Mesothelial cell of epicardium (in vitro differentiated cells): Measurements from ENCODE around the gene SH2D6. TPM values are rescaled to one million over a fixed set of nuclear protein-coding genes. Genes with fewer than 3 reads are reported as not detected.

Experiments used
- DNase-seq, 2 experiments: peaks; one replicate each; pipeline ENCODE4 v3.0.0; 2021; ENCODE audit warnings: low spot score in 2 of 2; ENCODE audit not compliant: unreplicated experiment in 2 of 2
- H3K27ac Mint-ChIP-seq: 2 replicates; pipeline ENCODE4 v1.8.0; 2021; ENCODE audit warnings: mixed read lengths
- H3K27me3 Mint-ChIP-seq: 2 replicates; pipeline ENCODE4 v1.8.0; 2021; ENCODE audit warnings: low read depth, mixed read lengths
- H3K36me3 Mint-ChIP-seq: 2 replicates; pipeline ENCODE4 v1.8.0; 2021; ENCODE audit warnings: mixed read lengths
- H3K4me1 Mint-ChIP-seq: 2 replicates; pipeline ENCODE4 v1.8.0; 2021; ENCODE audit warnings: mixed read lengths
- H3K4me3 Mint-ChIP-seq: 2 replicates; pipeline ENCODE4 v1.8.0; 2021; ENCODE audit warnings: mild to moderate bottlenecking, moderate library complexity, mixed read lengths
- H3K9me3 Mint-ChIP-seq: 2 replicates; pipeline ENCODE4 v1.8.0; 2021; ENCODE audit warnings: mixed read lengths
- total RNA-seq: library from RNA; stranded (reverse); gene quantifications from 3 replicates; pipeline ENCODE4 v1.2.1, GENCODE V29; 2021
- TF ChIP-seq, protein P1 (sequence below): fragments of 200-600 bp; sonication (generic); IDR thresholded peaks from one replicate; pipeline ENCODE4 v1.5.0; 2021; ENCODE audit warnings: antibody characterized with exemption; ENCODE audit not compliant: unreplicated experiment

SH2D6 gene
- total RNA-seq, 1 donor from 2014 or later = 0.38 TPM

DNA sequence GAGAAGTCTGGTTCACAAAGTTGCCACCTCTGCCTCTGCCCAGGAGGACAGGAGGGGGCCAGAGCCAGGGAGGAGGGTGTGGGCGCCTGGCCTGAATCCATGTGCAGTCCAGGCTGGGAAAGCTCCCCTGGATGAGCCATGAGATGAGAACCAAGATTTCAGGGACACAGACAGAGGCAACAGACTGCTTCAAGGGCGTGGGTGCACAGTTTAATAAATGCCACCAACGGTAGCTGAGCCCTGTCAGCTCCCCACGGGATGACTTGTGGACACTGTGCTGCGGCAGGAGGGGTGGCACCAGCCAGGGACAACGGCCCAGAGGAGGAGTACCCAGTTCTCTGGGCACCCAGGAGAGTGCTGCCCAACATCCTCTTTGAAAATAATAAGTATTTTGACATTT lies 23.5 kb upstream of the SH2D6 start:
- H3K9me3 Mint-ChIP-seq = no peaks in the 10 kb centered on the region

DNA sequence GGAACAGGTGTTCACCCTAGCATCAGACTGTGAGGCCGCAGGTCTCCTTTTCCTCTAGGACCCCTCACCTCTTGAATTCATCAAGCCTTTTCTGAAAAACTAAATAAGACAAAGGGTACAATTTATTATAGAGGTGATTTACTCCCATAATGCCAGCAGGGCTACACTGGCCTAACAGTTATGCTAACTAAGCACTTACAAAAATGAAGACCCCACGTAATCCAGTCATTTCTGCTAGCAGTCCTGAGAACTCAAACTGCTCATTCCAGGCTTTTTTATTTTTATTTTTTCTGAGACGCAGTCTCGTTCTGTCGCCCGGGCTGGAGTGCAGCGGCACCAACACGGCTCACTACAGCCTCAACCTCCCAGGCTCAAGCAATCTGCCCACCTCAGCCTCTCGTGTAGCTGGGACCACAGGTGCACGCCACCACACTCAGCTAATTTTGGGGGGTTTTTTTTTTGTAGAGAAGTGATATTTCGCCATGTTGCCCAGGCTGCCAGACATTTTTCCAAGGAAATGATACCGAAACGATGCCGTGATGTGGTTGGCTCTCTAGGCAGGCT lies 22.5 kb upstream of the SH2D6 start:
- peaks cover 21% of the 10 kb centered on the region for H3K36me3 Mint-ChIP-seq
- no peak overlapping the region for H3K4me3 Mint-ChIP-seq
- H3K9me3 Mint-ChIP-seq = no peaks in the 10 kb centered on the region
- no peaks in the 10 kb centered on the region for H3K27me3 Mint-ChIP-seq
- H3K4me1 Mint-ChIP-seq = peaks cover 42% of the 10 kb centered on the region
- H3K27ac Mint-ChIP-seq = peak overlapping the region; percentile 99
- no peak for DNase-seq
- TF ChIP-seq, protein P1, sequence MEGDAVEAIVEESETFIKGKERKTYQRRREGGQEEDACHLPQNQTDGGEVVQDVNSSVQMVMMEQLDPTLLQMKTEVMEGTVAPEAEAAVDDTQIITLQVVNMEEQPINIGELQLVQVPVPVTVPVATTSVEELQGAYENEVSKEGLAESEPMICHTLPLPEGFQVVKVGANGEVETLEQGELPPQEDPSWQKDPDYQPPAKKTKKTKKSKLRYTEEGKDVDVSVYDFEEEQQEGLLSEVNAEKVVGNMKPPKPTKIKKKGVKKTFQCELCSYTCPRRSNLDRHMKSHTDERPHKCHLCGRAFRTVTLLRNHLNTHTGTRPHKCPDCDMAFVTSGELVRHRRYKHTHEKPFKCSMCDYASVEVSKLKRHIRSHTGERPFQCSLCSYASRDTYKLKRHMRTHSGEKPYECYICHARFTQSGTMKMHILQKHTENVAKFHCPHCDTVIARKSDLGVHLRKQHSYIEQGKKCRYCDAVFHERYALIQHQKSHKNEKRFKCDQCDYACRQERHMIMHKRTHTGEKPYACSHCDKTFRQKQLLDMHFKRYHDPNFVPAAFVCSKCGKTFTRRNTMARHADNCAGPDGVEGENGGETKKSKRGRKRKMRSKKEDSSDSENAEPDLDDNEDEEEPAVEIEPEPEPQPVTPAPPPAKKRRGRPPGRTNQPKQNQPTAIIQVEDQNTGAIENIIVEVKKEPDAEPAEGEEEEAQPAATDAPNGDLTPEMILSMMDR = no peak

More for the DNA sequence above, 23.5 kb upstream of the SH2D6 start:
- no peak overlapping the region for H3K4me3 Mint-ChIP-seq
- H3K27ac Mint-ChIP-seq = peak overlapping the region; percentile 99
- TF ChIP-seq, protein P1 = no peak
- H3K27me3 Mint-ChIP-seq = no peaks in the 10 kb centered on the region
- peaks cover 42% of the 10 kb centered on the region for H3K4me1 Mint-ChIP-seq
- peaks cover 16% of the 10 kb centered on the region for H3K36me3 Mint-ChIP-seq
- DNase-seq = no peak

DNA sequence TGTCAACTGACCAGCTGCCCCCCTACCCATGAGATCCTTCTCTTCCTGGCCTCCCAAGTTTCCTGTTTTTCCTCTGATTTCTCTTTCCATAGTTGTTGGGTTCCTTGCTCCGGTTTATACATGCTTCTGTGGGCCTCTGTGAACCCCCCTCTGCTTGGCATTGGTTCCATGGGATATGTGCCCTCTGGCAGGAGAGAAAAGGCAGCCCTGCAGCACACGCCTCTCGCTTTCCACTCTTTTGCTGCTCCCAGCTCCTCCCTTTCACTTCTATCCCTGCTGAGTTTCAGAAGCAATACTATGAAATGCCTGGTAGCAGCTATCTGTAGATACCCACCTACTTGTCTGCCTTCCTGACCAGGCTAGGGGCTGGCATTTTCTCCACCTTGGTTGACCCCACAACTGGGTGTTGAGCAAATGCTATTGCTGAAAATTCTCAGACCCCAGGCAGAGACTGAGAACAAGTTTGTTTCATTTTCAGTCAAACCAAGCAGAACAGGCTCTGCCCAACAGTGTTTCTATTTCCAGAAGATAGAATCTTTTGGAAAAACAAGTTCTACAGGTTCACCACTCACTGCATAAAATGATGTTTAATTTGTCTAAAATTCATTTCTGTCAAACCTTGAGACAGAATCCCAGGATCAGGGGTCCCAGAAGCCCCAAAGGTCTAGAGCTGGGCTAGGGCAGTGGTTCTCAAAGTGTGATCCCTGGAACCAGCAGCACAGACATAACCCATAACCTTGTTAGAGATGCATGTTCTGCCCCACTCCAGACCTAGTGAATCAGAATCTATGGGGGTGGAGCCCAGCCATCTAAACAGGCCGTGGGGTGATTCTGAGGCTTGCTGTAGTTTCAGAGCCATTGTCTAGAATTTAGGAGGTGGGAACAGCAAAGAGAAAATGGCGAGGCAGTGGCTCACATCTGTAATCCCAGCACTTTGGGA lies 21.7 kb upstream of the SH2D6 start:
- H3K36me3 Mint-ChIP-seq = peaks cover 24% of the 10 kb centered on the region
- H3K9me3 Mint-ChIP-seq = no peaks in the 10 kb centered on the region
- DNase-seq = no peak
- peaks cover 42% of the 10 kb centered on the region for H3K4me1 Mint-ChIP-seq
- peak overlapping the region; percentile 99 for H3K27ac Mint-ChIP-seq
- TF ChIP-seq, protein P1 = no peak
- H3K4me3 Mint-ChIP-seq = peak overlapping the region; percentile 59
- no peaks in the 10 kb centered on the region for H3K27me3 Mint-ChIP-seq

DNA sequence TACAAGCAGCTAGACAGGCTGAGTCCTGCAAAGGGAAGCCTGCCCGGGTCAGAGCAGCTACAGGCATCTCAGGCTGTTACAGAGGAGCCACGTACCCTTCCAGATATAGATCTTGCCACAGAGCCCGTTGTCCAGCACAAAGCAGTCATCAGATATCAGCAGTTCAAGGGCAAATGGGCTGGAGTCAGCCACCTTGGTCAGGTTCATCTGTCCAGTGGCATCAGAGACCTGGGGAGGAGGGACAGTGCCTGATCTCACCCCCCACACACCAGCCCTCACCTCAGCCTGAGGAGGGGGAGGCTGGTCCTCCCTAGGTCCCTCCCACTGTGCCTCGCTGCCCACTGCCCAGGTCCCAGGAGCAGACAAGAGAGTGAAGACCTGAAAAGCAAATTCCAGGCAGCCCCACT lies 20.6 kb upstream of the SH2D6 start:
- Mint-ChIP-seq H3K4me3 (no peak overlapping the region), H3K9me3 (peaks cover under 1% of the 10 kb centered on the region), H3K27ac (peak overlapping the region; percentile 99), H3K27me3 (no peaks in the 10 kb centered on the region), H3K36me3 (peaks cover 28% of the 10 kb centered on the region), H3K4me1 (peaks cover 42% of the 10 kb centered on the region)
- TF ChIP-seq, protein P1 = no peak
- DNase-seq = no peak

DNA sequence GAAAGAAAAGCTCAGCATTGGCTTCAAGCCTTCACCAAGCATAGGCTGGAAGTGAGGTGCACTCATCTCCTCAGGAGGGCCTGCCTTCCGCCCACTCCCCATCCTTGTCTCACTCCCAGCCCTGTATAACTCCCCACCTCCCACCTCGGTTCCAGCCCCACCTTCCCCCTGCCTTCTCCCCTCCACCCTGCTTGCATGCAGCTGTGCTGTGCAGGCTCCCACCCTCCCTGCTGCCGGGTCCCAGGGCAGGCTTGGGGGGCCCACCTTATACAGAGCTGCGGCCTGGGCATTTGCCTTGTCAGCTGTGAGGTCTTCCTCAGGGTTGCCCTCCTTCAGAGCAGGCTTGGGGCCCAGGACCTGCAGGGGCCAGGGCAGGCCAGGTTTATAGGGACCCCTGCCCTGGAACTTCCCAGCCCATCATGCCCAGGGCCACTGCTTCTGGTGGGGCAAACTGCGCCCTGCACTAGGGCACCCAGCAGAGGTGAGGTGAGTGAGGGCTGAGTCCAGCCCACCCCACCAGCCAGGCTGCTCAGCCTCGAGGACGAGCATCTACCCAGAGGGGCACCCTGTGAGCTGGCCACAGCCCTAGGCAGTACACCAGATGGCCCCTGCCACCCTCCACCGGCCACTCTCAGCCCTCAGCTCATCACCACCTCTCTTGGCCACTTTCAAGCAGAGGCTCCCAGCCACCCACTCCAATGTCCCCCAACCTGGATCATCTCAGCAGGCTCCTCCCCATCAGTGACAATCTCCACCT lies 19.9 kb upstream of the SH2D6 start:
- H3K9me3 Mint-ChIP-seq = peaks cover 5% of the 10 kb centered on the region
- no peak overlapping the region for H3K4me3 Mint-ChIP-seq
- H3K4me1 Mint-ChIP-seq = peaks cover 42% of the 10 kb centered on the region
- H3K27ac Mint-ChIP-seq = peak overlapping the region; percentile 99
- no peak for DNase-seq
- no peaks in the 10 kb centered on the region for H3K27me3 Mint-ChIP-seq
- TF ChIP-seq, protein P1 = no peak
- H3K36me3 Mint-ChIP-seq = peaks cover 30% of the 10 kb centered on the region
